Measurements from ENCODE around the gene ELOVL3. TPM values are rescaled to one million over a fixed set of nuclear protein-coding genes. Genes with fewer than 3 reads are reported as not detected.

The ELOVL3 gene
- total and polyA plus RNA-seq, 7 donors, result 0.17 to 0.54 (median 0.26) TPM; not detected in 1

DNA sequence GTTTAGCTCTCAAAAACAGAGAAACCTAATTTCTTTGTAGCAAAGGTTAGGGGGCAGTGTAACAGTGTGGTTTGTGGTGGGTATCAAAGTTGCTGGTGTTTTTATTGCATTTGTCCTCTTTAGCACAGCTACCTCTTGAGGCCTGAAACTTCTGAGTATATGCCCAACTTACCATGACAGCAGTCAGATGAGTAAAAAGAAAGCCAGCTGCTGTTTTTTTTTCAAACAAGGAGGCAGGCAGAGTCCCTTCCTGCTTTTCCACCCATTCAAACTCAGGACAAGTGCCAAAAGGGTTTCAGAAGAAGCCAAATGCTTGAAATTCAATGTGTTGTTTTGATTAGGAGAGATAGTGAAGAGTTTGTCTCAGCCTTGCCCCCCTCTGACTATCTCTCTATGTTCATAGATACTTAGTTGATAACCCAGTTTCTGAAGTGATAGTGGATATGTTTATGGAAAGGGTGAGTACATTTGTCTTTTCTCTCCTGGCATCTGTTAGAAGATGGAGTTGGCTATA lies 42.3 kb downstream of the ELOVL3 start:
- H3K27ac ChIP-seq, result peak overlapping the region; percentile 73
- H3K4me3 ChIP-seq, result no peak overlapping the region
- H3K9me3 ChIP-seq, result no peaks in the 10 kb centered on the region
- ATAC-seq (peak in 3 of 4 donors; percentile 17 to 34 (median 31)), DNase-seq (no peak)
- no peaks in the 10 kb centered on the region for H3K36me3 ChIP-seq (ENCODE audit: insufficient read depth in 1 of 2, low read depth in 1 of 2)
- TF ChIP-seq, protein P1, sequence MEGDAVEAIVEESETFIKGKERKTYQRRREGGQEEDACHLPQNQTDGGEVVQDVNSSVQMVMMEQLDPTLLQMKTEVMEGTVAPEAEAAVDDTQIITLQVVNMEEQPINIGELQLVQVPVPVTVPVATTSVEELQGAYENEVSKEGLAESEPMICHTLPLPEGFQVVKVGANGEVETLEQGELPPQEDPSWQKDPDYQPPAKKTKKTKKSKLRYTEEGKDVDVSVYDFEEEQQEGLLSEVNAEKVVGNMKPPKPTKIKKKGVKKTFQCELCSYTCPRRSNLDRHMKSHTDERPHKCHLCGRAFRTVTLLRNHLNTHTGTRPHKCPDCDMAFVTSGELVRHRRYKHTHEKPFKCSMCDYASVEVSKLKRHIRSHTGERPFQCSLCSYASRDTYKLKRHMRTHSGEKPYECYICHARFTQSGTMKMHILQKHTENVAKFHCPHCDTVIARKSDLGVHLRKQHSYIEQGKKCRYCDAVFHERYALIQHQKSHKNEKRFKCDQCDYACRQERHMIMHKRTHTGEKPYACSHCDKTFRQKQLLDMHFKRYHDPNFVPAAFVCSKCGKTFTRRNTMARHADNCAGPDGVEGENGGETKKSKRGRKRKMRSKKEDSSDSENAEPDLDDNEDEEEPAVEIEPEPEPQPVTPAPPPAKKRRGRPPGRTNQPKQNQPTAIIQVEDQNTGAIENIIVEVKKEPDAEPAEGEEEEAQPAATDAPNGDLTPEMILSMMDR (IDR thresholded peaks at IDR 0.05), result no peak
- intact Hi-C loops (cut with DNase I), result no loop called here
- H3K27me3 ChIP-seq (ENCODE audit: insufficient read depth in 3 of 3, low read length in 2 of 3), result no peaks in the 10 kb centered on the region
- H3K4me1 ChIP-seq, result peaks cover 71% of the 10 kb centered on the region

DNA sequence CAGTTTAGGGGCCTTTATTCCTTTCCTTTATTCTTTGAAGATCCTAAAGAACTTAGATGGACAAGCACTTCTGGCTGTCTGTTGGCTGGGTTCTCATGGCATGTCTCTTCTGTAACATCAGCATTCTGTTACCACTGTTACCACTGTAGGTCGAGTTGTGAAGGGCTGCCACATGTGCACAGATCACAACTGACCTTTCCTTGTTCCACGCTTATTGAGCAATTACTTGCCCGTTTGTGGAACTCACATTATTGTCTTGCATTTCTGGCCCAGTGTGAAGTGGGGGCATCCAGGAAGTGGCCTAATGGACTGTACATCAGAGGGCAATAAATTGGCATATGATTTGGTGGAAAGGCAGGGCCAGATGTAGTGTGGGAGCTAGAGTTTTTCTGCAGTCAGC lies 42.9 kb downstream of the ELOVL3 start:
- DNase-seq (no peak), ATAC-seq (peak; percentile 60 to 89 (median 80))
- intact Hi-C loops (cut with DNase I), result no loop called here
- Histone ChIP-seq H3K9me3 (no peaks in the 10 kb centered on the region), H3K27ac (peak overlapping the region; percentile 73), H3K4me3 (no peak overlapping the region), H3K4me1 (peaks cover 71% of the 10 kb centered on the region), H3K27me3 (ENCODE audit: insufficient read depth in 3 of 3, low read length in 2 of 3) (no peaks in the 10 kb centered on the region), H3K36me3 (ENCODE audit: insufficient read depth in 1 of 2, low read depth in 1 of 2) (no peaks in the 10 kb centered on the region)
- WGBS, 3 donors, result 15 to 17% (median 17%) methylated on average over 3 of the region's 3 CpGs
- TF ChIP-seq, protein P1 (IDR thresholded peaks at IDR 0.05), result no peak

DNA sequence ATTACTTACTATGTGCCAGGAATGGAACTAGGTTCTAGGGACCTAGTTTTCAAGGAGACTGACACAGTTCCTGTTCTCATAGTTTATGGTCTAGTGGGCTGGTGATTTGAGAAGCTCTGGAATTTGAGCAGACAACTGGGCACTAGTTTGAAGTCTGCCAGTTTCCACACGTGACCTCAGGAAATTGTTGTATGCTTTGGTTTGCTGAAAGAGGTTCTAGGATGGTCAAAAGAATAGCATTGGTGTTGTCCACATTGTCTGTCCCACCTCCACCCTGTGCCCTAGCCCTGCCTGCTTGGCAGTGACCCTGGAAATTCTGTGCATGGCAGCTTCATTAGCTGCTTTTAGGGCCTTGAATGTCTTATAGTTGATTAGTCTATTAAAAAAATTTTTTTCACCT lies 48.0 kb downstream of the ELOVL3 start:
- TF ChIP-seq, protein P1 (IDR thresholded peaks at IDR 0.05), result no peak
- ATAC-seq, result peak; percentile 32 to 63 (median 37)

DNA sequence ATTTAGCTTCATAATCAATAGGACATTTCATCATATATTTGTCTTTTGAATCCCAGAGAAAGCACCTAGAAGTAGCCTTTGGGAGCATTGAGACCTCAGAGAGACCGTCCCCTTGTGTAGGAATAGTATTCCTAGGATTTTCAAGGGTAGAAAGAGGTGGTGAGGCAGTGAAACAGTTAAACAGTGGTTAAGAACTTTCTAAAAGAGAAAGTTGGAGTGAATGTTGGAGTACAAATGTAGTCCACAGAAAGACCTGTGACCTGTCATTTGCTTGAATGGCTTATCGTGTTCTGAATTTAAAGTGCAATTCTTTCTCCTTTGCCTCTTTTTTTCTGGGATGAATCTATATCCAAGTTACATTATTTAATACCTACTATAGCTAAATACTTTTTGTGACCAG lies 49.2 kb downstream of the ELOVL3 start:
- intact Hi-C loops (cut with DNase I), result no loop called here
- Histone ChIP-seq H3K4me1 (peaks cover 61% of the 10 kb centered on the region), H3K9me3 (no peaks in the 10 kb centered on the region), H3K36me3 (ENCODE audit: insufficient read depth in 1 of 2, low read depth in 1 of 2) (peaks cover 0 to 5% of the 10 kb centered on the region in 2 donors), H3K27ac (peak overlapping the region; percentile 65), H3K4me3 (no peak overlapping the region), H3K27me3 (ENCODE audit: insufficient read depth in 3 of 3, low read length in 2 of 3) (no peaks in the 10 kb centered on the region)
- ATAC-seq (no peak), DNase-seq (no peak)
- WGBS, 3 donors, result 66 to 83% (median 75%) methylated on average over 2 of the region's 2 CpGs
- TF ChIP-seq, protein P1 (IDR thresholded peaks at IDR 0.05), result no peak

More for the DNA sequence above, 48.0 kb downstream of the ELOVL3 start:
- 11 to 32% (median 23%) methylated on average over 1 of the region's 1 CpG for whole genome bisulfite sequencing, 3 donors
- Histone ChIP-seq H3K36me3 (ENCODE audit: insufficient read depth in 1 of 2, low read depth in 1 of 2) (peaks cover 0 to 5% of the 10 kb centered on the region in 2 donors), H3K9me3 (no peaks in the 10 kb centered on the region), H3K4me1 (peaks cover 54% of the 10 kb centered on the region), H3K27me3 (ENCODE audit: insufficient read depth in 3 of 3, low read length in 2 of 3) (no peaks in the 10 kb centered on the region), H3K4me3 (no peak overlapping the region), H3K27ac (peak overlapping the region; percentile 67)
- intact Hi-C loops (cut with DNase I), result no loop called here
- no peak for DNase-seq

DNA sequence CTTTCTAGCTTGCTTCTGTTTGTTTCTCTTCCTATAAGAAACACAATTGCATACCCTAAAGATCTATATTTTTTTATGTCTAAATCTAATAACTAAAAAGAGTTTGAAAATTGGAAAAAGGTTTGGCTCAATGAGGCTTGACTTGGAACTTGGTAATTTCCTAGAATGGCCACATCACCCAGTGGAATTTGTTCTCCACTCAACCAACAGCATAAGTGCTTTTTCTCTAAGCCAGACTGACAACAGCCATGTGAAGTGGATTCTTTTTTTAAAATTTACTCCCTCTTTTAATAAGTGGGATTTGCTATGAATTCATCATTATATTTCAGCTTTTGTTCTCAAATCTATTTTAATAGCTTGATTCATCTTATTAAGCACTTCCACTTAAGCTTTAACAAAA lies 53.0 kb downstream of the ELOVL3 start:
- DNase-seq (no peak), ATAC-seq (no peak)
- H3K9me3 ChIP-seq, result no peaks in the 10 kb centered on the region
- H3K27me3 ChIP-seq (ENCODE audit: insufficient read depth in 3 of 3, low read length in 2 of 3), result no peaks in the 10 kb centered on the region
- peaks cover 0 to 5% of the 10 kb centered on the region in 2 donors for H3K36me3 ChIP-seq (ENCODE audit: insufficient read depth in 1 of 2, low read depth in 1 of 2)
- H3K27ac ChIP-seq, result peak overlapping the region; percentile 94
- TF ChIP-seq, protein P1 (IDR thresholded peaks at IDR 0.05), result no peak
- H3K4me3 ChIP-seq, result no peak overlapping the region
- intact Hi-C loops (cut with DNase I), result no loop called here
- peaks cover 68% of the 10 kb centered on the region for H3K4me1 ChIP-seq

All from psoas muscle (tissue), 8 donors.